Activated CD4-positive, CD25-positive, alpha-beta regulatory T cell (primary cell): ENCODE measurements around the gene TANC1.
"Not testable (repeated sequence)": the region's sequence is repeated elsewhere in the genome, so short reads cannot be mapped to it uniquely, and the experiment has no call there.

ENCODE experiments used
- DNase-seq, 4 experiments: peaks; one replicate each; lab custom pipeline; 2025; lab: John Stamatoyannopoulos, UW

The TANC1 gene

GRCh38 chr2:159029936-159030335, 61.5 kb downstream of the TANC1 start:
- DNase-seq = no peak

- DNase-seq = no peak
Measured at GRCh38 chr2:159030674-159031380, 62.4 kb downstream of the TANC1 start.

- DNase-seq = no peak
Measured at GRCh38 chr2:159032146-159032545, 63.7 kb downstream of the TANC1 start.

- DNase-seq = no peak
Measured at GRCh38 chr2:159032580-159032979, 64.1 kb downstream of the TANC1 start.

GRCh38 chr2:159034713-159035112, 66.3 kb downstream of the TANC1 start:
- no peak for DNase-seq

GRCh38 chr2:159035790-159036411, 67.5 kb downstream of the TANC1 start:
- no peak for DNase-seq

GRCh38 chr2:159036461-159036860, 68.0 kb downstream of the TANC1 start:
- not testable (repeated sequence) for DNase-seq

GRCh38 chr2:159041328-159041727, 72.9 kb downstream of the TANC1 start:
- DNase-seq = not testable (repeated sequence)

- DNase-seq = no peak
Measured at GRCh38 chr2:159042115-159042850, 73.8 kb downstream of the TANC1 start.

- no peak for DNase-seq
Measured at GRCh38 chr2:159043710-159044109, 75.3 kb downstream of the TANC1 start.

- DNase-seq = no peak
Measured at GRCh38 chr2:159044804-159045286, 76.4 kb downstream of the TANC1 start.

GRCh38 chr2:159045545-159046454, 77.4 kb downstream of the TANC1 start:
- no peak for DNase-seq

GRCh38 chr2:159046966-159047365, 78.5 kb downstream of the TANC1 start:
- no peak for DNase-seq

GRCh38 chr2:159050426-159050825, 82.0 kb downstream of the TANC1 start:
- no peak for DNase-seq

- no peak for DNase-seq
Measured at GRCh38 chr2:159051133-159051532, 82.7 kb downstream of the TANC1 start.

GRCh38 chr2:159051661-159052060, 83.2 kb downstream of the TANC1 start:
- no peak for DNase-seq

GRCh38 chr2:159052157-159052601, 83.7 kb downstream of the TANC1 start:
- no peak for DNase-seq

GRCh38 chr2:159053161-159054031, 85.0 kb downstream of the TANC1 start:
- DNase-seq = no peak

- DNase-seq = no peak
Measured at GRCh38 chr2:159054032-159054334, 85.5 kb downstream of the TANC1 start.

GRCh38 chr2:159054985-159055384, 86.5 kb downstream of the TANC1 start:
- no peak for DNase-seq

- no peak for DNase-seq
Measured at GRCh38 chr2:159060518-159060917, 92.1 kb downstream of the TANC1 start.
